OCI-LY3 (cell line): ENCODE measurements around the gene PDCD11.

Source experiments
- EZH2phosphoT487 ChIP-seq: fragments of 200-600 bp; shearing (Covaris generic); IDR thresholded peaks from 2 replicates; pipeline ENCODE4 v1.6.1; 2018; ENCODE audit warnings: antibody characterized with exemption, mixed run types, low read depth
- TF ChIP-seq, protein P1 (sequence below): fragments of 200-600, 300-600 bp; sonication (generic); IDR thresholded peaks from 2 replicates; pipeline ENCODE4 v1.5.1; 2014; ENCODE audit warnings: antibody characterized with exemption, low read length, low read depth

- TF ChIP-seq, protein P1, sequence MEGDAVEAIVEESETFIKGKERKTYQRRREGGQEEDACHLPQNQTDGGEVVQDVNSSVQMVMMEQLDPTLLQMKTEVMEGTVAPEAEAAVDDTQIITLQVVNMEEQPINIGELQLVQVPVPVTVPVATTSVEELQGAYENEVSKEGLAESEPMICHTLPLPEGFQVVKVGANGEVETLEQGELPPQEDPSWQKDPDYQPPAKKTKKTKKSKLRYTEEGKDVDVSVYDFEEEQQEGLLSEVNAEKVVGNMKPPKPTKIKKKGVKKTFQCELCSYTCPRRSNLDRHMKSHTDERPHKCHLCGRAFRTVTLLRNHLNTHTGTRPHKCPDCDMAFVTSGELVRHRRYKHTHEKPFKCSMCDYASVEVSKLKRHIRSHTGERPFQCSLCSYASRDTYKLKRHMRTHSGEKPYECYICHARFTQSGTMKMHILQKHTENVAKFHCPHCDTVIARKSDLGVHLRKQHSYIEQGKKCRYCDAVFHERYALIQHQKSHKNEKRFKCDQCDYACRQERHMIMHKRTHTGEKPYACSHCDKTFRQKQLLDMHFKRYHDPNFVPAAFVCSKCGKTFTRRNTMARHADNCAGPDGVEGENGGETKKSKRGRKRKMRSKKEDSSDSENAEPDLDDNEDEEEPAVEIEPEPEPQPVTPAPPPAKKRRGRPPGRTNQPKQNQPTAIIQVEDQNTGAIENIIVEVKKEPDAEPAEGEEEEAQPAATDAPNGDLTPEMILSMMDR: no peak
- TF ChIP-seq EZH2phosphoT487: no peak
These were observed 35.5 kb downstream of the PDCD11 start for GRCh38 chr10:103431902-103432301.
